Lower lobe of right lung (tissue), 2 donors: ENCODE results near the gene CCNL2. TPM values are rescaled to one million over a fixed set of nuclear protein-coding genes. Genes with fewer than 3 reads are reported as not detected.

Source experiments
- ATAC-seq, 2 donors: fragments of 200-7000 bp; cut with Tn5 transposase; one replicate each; pipeline ENCODE4 v1.9.1; 2020 to 2022; ENCODE audit warnings: mild to moderate bottlenecking in 2 of 2, moderate library complexity in 2 of 2
- DNase-seq: peaks from one replicate; pipeline ENCODE4 v3.0.0-alpha.2; 2020
- H3K27ac ChIP-seq: fragments of 200-600 bp; one replicate; pipeline ENCODE4 v1.8.0; 2022
- H3K27me3 ChIP-seq: fragments of 200-600 bp; one replicate; pipeline ENCODE4 v1.8.0; 2022; ENCODE audit warnings: low read depth
- H3K36me3 ChIP-seq: fragments of 200-600 bp; one replicate; pipeline ENCODE4 v1.8.0; 2022; ENCODE audit warnings: mild to moderate bottlenecking
- H3K4me1 ChIP-seq: fragments of 200-600 bp; one replicate; pipeline ENCODE4 v1.8.0; 2022
- H3K4me3 ChIP-seq: fragments of 200-600 bp; one replicate; pipeline ENCODE4 v1.8.0; 2022; ENCODE audit warnings: mild to moderate bottlenecking
- H3K9me3 ChIP-seq: fragments of 200-600 bp; one replicate; pipeline ENCODE4 v1.8.0; 2022
- intact Hi-C: fragments of 100-400 bp; cut with DNase I; formaldehyde crosslinking; loops from one replicate; pipeline ENCODE4 v1.11.0; 2022
- total RNA-seq: library from RNA; stranded (reverse); fragmentation: NEBNext Ultra II Directional; extraction: Animal tissue kit (Norgen Biotek cat#: 25700); gene quantifications from one replicate; pipeline ENCODE4 v1.2.1, GENCODE V29; 2021
- TF ChIP-seq, protein P1 (sequence below): fragments of 200-600 bp; IDR thresholded peaks from one replicate; pipeline ENCODE4 v1.8.0; 2022; ENCODE audit warnings: antibody characterized with exemption, mild to moderate bottlenecking
- donor health status: DM: no; HTN: yes; CAD: no; lungs with severe emphysema.

CCNL2 gene
- total RNA-seq, 1 donor from 2014 or later, result 165 TPM

DNA sequence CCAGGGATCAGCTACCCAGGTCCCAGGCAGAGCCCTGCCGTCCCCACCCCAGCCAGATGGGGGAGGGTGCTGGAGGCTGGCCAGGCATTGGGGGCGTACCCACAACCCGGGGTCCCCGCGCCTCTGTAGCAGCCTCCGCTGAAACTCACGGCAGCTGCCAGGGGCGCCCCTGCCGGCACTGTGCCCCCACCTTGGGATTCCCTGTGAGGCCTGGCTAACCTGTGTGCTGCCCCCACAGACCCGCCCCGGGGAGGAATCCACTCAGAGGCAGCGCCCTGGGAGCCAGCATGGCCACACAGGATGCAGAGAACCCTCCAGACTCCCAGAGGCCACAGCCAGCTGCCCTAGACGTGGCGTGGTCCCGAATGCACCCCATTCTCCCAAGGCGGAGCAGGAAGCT, 53.8 kb downstream of the CCNL2 start:
- TF ChIP-seq, protein P1, sequence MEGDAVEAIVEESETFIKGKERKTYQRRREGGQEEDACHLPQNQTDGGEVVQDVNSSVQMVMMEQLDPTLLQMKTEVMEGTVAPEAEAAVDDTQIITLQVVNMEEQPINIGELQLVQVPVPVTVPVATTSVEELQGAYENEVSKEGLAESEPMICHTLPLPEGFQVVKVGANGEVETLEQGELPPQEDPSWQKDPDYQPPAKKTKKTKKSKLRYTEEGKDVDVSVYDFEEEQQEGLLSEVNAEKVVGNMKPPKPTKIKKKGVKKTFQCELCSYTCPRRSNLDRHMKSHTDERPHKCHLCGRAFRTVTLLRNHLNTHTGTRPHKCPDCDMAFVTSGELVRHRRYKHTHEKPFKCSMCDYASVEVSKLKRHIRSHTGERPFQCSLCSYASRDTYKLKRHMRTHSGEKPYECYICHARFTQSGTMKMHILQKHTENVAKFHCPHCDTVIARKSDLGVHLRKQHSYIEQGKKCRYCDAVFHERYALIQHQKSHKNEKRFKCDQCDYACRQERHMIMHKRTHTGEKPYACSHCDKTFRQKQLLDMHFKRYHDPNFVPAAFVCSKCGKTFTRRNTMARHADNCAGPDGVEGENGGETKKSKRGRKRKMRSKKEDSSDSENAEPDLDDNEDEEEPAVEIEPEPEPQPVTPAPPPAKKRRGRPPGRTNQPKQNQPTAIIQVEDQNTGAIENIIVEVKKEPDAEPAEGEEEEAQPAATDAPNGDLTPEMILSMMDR, result no peak
- ATAC-seq (peak; percentile 11 to 12), DNase-seq (no peak)
- Histone ChIP-seq H3K4me3 (no peak overlapping the region), H3K27me3 (no peaks in the 10 kb centered on the region), H3K36me3 (peaks cover 9% of the 10 kb centered on the region), H3K27ac (peak overlapping the region; percentile 46), H3K4me1 (peaks cover 41% of the 10 kb centered on the region), H3K9me3 (no peaks in the 10 kb centered on the region)
- intact Hi-C loops, result no loop called here

DNA sequence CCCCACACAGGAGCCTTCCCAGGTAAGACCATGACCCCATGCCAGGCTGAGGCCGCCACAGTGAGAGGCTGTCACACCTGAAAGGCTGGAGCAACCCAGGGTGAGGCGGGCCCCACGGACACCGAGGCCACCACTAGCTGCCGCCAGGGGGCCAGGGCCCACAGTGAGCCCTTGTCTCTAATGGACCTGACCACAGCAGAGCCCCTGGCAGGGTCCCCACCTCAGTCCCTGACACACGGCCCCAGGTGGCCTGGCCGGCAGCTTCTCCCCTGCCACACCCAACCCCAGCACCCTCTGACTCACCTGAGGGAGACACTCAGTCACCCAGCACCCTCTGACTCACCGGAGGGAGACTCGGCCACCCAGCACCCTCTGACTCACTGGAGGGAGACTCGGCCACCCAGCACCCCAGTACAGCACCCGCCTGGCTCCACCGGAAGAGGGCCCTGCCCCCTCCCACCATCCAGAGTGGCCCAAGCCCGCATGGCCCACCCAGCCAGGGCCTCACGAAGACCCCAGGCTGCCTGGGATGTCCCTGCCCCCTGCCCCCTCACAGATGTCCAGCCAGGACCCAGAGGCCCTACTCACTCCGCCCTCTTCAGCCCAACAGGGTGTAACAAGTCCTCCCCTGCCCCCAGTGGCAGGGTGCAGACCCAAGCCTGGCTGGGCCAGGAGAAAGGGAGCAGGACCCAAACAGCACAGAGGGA, 54.3 kb downstream of the CCNL2 start:
- Histone ChIP-seq H3K36me3 (peaks cover 15% of the 10 kb centered on the region), H3K9me3 (no peaks in the 10 kb centered on the region), H3K27ac (peak overlapping the region; percentile 46), H3K27me3 (no peaks in the 10 kb centered on the region), H3K4me3 (no peak overlapping the region), H3K4me1 (peaks cover 41% of the 10 kb centered on the region)
- ATAC-seq (peak; percentile 43 to 51), DNase-seq (no peak)
- intact Hi-C loops, result no loop called here
- TF ChIP-seq, protein P1, result peak; percentile 28

DNA sequence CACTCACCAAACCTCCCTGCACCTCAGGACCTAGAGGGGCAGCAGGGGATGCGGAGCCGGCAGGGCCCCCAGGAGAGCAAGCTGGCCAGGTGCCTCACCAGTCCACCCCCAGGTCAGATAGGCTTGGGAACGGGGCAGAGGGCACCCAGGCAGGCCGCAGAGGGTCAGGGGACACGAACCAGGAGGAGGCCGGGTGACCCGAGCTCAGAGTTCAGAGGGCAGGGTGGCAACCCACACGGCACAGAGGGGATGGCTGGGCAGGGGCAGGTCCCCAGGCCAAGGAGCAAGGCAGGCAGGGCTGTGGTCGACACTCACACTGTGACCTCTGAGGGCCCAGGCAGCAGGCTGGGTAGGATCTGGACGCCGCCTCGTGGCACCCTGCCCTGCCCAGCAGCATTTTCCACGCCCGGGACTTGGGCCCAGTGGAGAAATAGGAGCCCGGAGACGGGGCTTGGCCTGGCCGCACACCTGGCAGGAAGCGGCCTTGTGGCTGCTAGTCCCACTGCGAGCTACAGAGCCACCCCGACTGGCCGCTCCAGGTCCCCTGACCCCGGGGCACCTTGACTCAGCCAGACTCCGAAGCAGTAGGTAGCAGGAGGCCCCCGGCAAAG, 55.2 kb downstream of the CCNL2 start:
- H3K27ac ChIP-seq, result peak overlapping the region; percentile 46
- intact Hi-C loops, result no loop called here

DNA sequence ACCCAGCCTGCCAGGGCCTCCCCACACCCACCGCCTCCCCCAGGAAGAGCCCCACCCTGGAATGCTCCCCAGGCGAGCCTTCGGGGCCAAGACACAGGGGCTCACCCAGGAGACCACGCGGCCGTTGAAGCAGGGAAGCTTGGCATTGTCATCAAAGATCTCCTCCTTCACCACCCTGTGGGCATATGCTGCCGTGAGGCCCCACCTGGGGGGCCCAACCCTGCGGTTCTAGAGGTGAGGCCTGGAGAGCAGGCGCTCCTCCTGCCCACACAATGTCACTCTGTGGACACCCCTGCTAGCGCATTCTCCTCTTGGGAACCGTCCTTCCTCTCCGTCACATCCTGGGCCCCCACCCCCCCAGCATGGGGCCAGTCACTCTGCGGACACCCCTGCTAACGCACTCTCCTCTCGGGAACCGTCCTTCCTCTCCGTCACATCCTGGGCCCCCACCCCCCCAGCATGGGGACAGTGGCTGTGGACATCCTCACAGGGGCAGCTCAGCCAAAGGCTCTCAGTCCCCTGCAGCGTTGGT, 56.5 kb downstream of the CCNL2 start:
- Histone ChIP-seq H3K4me3 (no peak overlapping the region), H3K27ac (no peak overlapping the region), H3K9me3 (no peaks in the 10 kb centered on the region), H3K27me3 (no peaks in the 10 kb centered on the region), H3K4me1 (peaks cover 33% of the 10 kb centered on the region), H3K36me3 (peaks cover 34% of the 10 kb centered on the region)
- ATAC-seq (no peak), DNase-seq (no peak)
- intact Hi-C loops, result no loop called here
- TF ChIP-seq, protein P1, result no peak

More for the DNA sequence above, 55.2 kb downstream of the CCNL2 start:
- peaks cover 22% of the 10 kb centered on the region for H3K36me3 ChIP-seq
- no peak overlapping the region for H3K4me3 ChIP-seq
- TF ChIP-seq, protein P1, result no peak
- no peaks in the 10 kb centered on the region for H3K9me3 ChIP-seq
- peaks cover 41% of the 10 kb centered on the region for H3K4me1 ChIP-seq
- no peaks in the 10 kb centered on the region for H3K27me3 ChIP-seq
- ATAC-seq (no peak), DNase-seq (no peak)

DNA sequence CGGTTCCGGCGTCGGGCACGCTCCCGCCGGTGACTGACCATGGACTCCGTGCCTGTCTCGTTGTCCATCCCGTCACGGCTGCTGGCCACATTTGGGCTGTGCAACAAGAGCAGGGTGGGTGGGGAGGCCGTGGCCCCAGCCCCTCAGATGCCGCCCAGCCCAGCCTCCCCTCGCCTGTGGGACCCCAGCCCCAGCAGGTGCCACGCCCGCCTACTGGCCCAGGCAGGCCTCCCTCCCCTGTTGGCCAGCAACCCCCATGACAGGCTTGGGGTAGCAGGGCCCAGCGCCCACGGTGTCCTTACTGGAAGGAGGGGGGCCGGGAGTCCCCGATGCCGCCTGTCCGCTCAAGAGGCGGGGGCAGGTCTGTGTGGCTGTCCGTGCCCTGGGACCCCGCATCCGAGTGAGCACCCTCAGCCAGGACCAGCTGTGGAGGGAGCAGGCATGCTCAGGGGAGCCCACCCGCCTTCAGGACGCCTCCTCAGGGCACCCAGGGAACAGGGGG, 57.0 kb downstream of the CCNL2 start:
- DNase-seq (no peak), ATAC-seq (no peak)
- H3K27ac ChIP-seq, result no peak overlapping the region
- no peaks in the 10 kb centered on the region for H3K27me3 ChIP-seq
- no peak overlapping the region for H3K4me3 ChIP-seq
- H3K36me3 ChIP-seq, result peaks cover 37% of the 10 kb centered on the region
- peaks cover 28% of the 10 kb centered on the region for H3K4me1 ChIP-seq
- intact Hi-C loops, result no loop called here
- H3K9me3 ChIP-seq, result no peaks in the 10 kb centered on the region
- TF ChIP-seq, protein P1, result no peak
